HepG2 (cell line): Measurements from ENCODE around the gene RNPEPL1. TPM values are rescaled to one million over a fixed set of nuclear protein-coding genes. Genes with fewer than 3 reads are reported as not detected.

Source experiments
- BORCS8-MEF2B ChIP-seq: sonication (generic); formaldehyde crosslinking; IDR thresholded peaks from 2 replicates; pipeline ENCODE4 v1.8.0; 2022; ENCODE audit warnings: mild to moderate bottlenecking, missing genetic modification reagents
- HOXA9 ChIP-seq: sonication (generic); formaldehyde crosslinking; IDR thresholded peaks from 2 replicates; pipeline ENCODE4 v1.8.1; 2022; ENCODE audit warnings: missing genetic modification reagents, mild to moderate bottlenecking, moderate library complexity, borderline replicate concordance
- MED8 ChIP-seq: sonication (generic); formaldehyde crosslinking; IDR thresholded peaks from 2 replicates; pipeline ENCODE4 v1.8.1; 2023; ENCODE audit warnings: mild to moderate bottlenecking, missing genetic modification reagents; ENCODE audit not compliant: insufficient replicate concordance
- NCOA1 ChIP-seq: sonication (generic); formaldehyde crosslinking; IDR thresholded peaks from 2 replicates; pipeline ENCODE4 v1.9.0; 2021; ENCODE audit warnings: missing genetic modification reagents
- REL ChIP-seq: sonication (generic); formaldehyde crosslinking; conservative IDR thresholded peaks from 2 replicates; pipeline ENCODE4 v1.8.0; 2022; ENCODE audit warnings: mild to moderate bottlenecking, missing genetic modification reagents, moderate library complexity
- ZFY ChIP-seq: sonication (generic); formaldehyde crosslinking; IDR thresholded peaks from 2 replicates; pipeline ENCODE4 v1.4.0; 2020; ENCODE audit warnings: missing genetic modification reagents
- polyA plus RNA-seq, 8 experiments: library from polyadenylated mRNA; depleted of rRNA in 3 of 8; stranded (reverse) in 7 of 8; unstranded in 1 of 8; fragments of >200 nt; fragmentation: Illumina TruSeq in 4 of 8; extraction: Trizol in 4 of 8; gene quantifications; 2 replicates each; pipeline versions ENCODE4 v1.2.1 to v1.2.3, GENCODE V29; 2011 to 2016; ENCODE audit warnings: low read depth in 4 of 8, missing spikeins in 1 of 8, mixed read lengths in 1 of 8; ENCODE audit not compliant: insufficient read depth in 1 of 8
- total RNA-seq, 5 experiments: library from RNA; depleted of rRNA; stranded (reverse); fragments of >200 nt; fragmentation: Illumina TruSeq; extraction: Trizol; gene quantifications; 2 replicates each; pipeline ENCODE4 v1.2.3, GENCODE V29; 2016; ENCODE audit warnings: low read depth in 1 of 5
- TF ChIP-seq, protein P1 (sequence below): sonication (generic); formaldehyde crosslinking; IDR thresholded peaks from 2 replicates; pipeline ENCODE4 v1.4.0; 2020; ENCODE audit warnings: mild to moderate bottlenecking, missing genetic modification reagents
- TF ChIP-seq, protein P2 (sequence below): IDR thresholded peaks from 2 replicates; pipeline ENCODE4 v1.4.0; 2020; ENCODE audit warnings: mild to moderate bottlenecking, missing genetic modification reagents
- TF ChIP-seq, protein P3 (sequence below): sonication (generic); formaldehyde crosslinking; IDR thresholded peaks from 2 replicates; pipeline ENCODE4 v1.9.0; 2021; ENCODE audit warnings: missing genetic modification reagents, borderline replicate concordance
- TF ChIP-seq, protein P4 (sequence below): sonication (generic); formaldehyde crosslinking; IDR thresholded peaks from 2 replicates; pipeline ENCODE4 v1.4.0; 2020; ENCODE audit warnings: missing genetic modification reagents
- TF ChIP-seq, protein P5 (sequence below): sonication (generic); formaldehyde crosslinking; IDR thresholded peaks from 2 replicates; pipeline ENCODE4 v1.4.0; 2020; ENCODE audit warnings: missing genetic modification reagents, mild to moderate bottlenecking, borderline replicate concordance

RNPEPL1 gene
- total and polyA plus RNA-seq, 2 of the 13 experiments (the other 11 are each of a cell fraction or from before 2014, with no cell fraction given) = 13.0 to 18.0 TPM

DNA sequence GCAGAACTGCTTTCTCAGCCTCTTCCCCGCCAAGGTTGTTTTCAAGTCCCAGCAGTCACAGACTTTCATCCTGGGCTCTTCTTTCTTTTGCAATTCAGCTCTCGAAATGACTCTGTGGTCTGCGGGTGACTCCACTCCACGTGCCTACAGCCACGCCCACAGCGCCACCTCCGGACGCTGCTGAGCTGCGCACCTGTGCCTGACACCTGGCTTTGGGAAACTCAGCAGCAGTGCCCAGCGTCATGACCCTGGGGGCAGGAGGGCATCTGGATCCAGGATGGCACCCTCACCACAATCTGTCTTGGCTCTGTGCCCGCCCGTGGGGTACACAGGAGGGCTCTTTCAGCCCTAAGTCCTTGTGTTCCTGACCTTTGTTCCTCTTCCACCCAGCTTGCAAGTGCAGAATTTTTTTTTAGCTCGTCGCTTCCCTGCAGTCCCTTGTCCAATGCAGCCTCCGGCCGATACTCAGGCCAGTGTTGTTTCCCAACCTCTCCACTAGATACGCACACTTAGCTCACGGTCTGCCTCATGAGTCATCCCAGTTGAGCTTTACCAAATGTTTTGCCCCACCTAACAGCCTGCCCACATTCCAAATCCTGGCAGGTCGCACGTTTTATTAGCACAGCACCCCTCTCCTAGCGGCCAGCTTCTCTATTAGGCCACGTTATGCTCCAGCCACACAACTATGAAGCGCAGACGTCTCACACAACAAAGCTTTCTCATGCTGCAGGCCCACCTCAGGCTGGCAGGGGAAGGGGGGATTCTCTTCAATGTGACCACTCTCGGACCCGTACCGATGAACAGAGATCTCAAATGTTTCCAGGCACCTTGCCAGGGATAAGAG, 11.7 kb downstream of the RNPEPL1 start (continued):
- TF ChIP-seq, protein P1, sequence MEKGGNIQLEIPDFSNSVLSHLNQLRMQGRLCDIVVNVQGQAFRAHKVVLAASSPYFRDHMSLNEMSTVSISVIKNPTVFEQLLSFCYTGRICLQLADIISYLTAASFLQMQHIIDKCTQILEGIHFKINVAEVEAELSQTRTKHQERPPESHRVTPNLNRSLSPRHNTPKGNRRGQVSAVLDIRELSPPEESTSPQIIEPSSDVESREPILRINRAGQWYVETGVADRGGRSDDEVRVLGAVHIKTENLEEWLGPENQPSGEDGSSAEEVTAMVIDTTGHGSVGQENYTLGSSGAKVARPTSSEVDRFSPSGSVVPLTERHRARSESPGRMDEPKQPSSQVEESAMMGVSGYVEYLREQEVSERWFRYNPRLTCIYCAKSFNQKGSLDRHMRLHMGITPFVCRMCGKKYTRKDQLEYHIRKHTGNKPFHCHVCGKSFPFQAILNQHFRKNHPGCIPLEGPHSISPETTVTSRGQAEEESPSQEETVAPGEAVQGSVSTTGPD (CRISPR knock-in tag) = 0 out of 2 replicates have a peak, but pooled peaks have one; percentile 32
- TF ChIP-seq, protein P2, sequence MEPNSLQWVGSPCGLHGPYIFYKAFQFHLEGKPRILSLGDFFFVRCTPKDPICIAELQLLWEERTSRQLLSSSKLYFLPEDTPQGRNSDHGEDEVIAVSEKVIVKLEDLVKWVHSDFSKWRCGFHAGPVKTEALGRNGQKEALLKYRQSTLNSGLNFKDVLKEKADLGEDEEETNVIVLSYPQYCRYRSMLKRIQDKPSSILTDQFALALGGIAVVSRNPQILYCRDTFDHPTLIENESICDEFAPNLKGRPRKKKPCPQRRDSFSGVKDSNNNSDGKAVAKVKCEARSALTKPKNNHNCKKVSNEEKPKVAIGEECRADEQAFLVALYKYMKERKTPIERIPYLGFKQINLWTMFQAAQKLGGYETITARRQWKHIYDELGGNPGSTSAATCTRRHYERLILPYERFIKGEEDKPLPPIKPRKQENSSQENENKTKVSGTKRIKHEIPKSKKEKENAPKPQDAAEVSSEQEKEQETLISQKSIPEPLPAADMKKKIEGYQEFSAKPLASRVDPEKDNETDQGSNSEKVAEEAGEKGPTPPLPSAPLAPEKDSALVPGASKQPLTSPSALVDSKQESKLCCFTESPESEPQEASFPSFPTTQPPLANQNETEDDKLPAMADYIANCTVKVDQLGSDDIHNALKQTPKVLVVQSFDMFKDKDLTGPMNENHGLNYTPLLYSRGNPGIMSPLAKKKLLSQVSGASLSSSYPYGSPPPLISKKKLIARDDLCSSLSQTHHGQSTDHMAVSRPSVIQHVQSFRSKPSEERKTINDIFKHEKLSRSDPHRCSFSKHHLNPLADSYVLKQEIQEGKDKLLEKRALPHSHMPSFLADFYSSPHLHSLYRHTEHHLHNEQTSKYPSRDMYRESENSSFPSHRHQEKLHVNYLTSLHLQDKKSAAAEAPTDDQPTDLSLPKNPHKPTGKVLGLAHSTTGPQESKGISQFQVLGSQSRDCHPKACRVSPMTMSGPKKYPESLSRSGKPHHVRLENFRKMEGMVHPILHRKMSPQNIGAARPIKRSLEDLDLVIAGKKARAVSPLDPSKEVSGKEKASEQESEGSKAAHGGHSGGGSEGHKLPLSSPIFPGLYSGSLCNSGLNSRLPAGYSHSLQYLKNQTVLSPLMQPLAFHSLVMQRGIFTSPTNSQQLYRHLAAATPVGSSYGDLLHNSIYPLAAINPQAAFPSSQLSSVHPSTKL (CRISPR knock-in tag) = peak; percentile 61
- TF ChIP-seq, protein P3, sequence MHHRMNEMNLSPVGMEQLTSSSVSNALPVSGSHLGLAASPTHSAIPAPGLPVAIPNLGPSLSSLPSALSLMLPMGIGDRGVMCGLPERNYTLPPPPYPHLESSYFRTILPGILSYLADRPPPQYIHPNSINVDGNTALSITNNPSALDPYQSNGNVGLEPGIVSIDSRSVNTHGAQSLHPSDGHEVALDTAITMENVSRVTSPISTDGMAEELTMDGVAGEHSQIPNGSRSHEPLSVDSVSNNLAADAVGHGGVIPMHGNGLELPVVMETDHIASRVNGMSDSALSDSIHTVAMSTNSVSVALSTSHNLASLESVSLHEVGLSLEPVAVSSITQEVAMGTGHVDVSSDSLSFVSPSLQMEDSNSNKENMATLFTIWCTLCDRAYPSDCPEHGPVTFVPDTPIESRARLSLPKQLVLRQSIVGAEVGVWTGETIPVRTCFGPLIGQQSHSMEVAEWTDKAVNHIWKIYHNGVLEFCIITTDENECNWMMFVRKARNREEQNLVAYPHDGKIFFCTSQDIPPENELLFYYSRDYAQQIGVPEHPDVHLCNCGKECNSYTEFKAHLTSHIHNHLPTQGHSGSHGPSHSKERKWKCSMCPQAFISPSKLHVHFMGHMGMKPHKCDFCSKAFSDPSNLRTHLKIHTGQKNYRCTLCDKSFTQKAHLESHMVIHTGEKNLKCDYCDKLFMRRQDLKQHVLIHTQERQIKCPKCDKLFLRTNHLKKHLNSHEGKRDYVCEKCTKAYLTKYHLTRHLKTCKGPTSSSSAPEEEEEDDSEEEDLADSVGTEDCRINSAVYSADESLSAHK = no peak
- TF ChIP-seq ZFY (CRISPR knock-in tag) (peak; percentile 42; the same call in 1 of the 2 replicates), BORCS8-MEF2B (CRISPR knock-in tag) (no peak), REL (CRISPR knock-in tag) (no peak), HOXA9 (CRISPR knock-in tag) (0 out of 2 replicates have a peak, but pooled peaks have one; percentile 65), NCOA1 (0 out of 2 replicates have a peak, but pooled peaks have one; percentile 41), MED8 (CRISPR knock-in tag) (peak; percentile 61)
- TF ChIP-seq, protein P4, sequence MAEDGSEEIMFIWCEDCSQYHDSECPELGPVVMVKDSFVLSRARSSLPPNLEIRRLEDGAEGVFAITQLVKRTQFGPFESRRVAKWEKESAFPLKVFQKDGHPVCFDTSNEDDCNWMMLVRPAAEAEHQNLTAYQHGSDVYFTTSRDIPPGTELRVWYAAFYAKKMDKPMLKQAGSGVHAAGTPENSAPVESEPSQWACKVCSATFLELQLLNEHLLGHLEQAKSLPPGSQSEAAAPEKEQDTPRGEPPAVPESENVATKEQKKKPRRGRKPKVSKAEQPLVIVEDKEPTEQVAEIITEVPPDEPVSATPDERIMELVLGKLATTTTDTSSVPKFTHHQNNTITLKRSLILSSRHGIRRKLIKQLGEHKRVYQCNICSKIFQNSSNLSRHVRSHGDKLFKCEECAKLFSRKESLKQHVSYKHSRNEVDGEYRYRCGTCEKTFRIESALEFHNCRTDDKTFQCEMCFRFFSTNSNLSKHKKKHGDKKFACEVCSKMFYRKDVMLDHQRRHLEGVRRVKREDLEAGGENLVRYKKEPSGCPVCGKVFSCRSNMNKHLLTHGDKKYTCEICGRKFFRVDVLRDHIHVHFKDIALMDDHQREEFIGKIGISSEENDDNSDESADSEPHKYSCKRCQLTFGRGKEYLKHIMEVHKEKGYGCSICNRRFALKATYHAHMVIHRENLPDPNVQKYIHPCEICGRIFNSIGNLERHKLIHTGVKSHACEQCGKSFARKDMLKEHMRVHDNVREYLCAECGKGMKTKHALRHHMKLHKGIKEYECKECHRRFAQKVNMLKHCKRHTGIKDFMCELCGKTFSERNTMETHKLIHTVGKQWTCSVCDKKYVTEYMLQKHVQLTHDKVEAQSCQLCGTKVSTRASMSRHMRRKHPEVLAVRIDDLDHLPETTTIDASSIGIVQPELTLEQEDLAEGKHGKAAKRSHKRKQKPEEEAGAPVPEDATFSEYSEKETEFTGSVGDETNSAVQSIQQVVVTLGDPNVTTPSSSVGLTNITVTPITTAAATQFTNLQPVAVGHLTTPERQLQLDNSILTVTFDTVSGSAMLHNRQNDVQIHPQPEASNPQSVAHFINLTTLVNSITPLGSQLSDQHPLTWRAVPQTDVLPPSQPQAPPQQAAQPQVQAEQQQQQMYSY (CRISPR knock-in tag) = no peak
- TF ChIP-seq, protein P5, sequence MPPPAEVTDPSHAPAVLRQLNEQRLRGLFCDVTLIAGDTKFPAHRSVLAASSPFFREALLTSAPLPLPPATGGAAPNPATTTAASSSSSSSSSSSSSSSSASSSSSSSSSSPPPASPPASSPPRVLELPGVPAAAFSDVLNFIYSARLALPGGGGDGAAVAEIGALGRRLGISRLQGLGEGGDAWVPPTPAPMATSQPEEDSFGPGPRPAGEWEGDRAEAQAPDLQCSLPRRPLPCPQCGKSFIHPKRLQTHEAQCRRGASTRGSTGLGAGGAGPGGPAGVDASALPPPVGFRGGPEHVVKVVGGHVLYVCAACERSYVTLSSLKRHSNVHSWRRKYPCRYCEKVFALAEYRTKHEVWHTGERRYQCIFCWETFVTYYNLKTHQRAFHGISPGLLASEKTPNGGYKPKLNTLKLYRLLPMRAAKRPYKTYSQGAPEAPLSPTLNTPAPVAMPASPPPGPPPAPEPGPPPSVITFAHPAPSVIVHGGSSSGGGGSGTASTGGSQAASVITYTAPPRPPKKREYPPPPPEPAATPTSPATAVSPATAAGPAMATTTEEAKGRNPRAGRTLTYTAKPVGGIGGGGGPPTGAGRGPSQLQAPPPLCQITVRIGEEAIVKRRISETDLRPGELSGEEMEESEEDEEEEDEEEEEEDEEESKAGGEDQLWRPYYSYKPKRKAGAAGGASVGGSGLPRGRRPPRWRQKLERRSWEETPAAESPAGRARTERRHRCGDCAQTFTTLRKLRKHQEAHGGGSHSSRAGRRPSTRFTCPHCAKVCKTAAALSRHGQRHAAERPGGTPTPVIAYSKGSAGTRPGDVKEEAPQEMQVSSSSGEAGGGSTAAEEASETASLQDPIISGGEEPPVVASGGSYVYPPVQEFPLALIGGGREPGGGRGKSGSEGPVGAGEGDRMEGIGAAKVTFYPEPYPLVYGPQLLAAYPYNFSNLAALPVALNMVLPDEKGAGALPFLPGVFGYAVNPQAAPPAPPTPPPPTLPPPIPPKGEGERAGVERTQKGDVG (CRISPR knock-in tag) = 0 out of 2 replicates have a peak, but pooled peaks have one; percentile 71
